ENCODE data around the gene ARHGAP10. TPM values are rescaled to one million over a fixed set of nuclear protein-coding genes. Genes with fewer than 3 reads are reported as not detected.

ARHGAP10 gene
- total RNA-seq, 1 experiment from 2014 or later, result 11.7 TPM

DNA sequence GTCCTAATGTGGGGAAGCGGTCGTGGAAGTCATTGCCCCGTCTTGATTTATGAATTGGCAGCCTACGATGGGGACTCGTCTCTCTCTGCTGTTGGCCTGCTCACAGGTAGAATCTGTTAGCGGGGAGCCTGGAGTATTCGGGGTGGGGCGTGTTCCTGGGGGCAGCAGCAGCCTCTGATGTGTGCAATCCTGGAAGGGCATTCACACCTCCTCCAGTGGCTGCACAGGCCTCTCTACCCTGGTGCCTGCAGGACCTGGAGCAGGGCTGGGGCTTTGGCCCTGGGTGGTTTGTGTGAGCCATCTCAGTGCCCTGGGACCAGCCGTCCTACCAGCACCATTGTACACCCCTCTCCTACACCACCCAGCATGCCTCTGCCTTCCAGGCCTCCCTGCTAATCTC is 340.9 kb downstream of the ARHGAP10 start:
- in situ Hi-C loops (cut with HindIII; ENCODE audit: low pct_unique_long_range_greater_than_20kb, low sequenced_read_pairs), result no loop called here
- ATAC-seq (no peak), DNase-seq (ENCODE audit: low read depth, low spot score) (no peak)
- H3K27me3 ChIP-seq (ENCODE audit: control insufficient read depth, insufficient read depth, low read length), result no peaks in the 10 kb centered on the region
- intact Hi-C loops (cut with micrococcal nuclease; ENCODE audit: unreplicated experiment), result no loop called here
- no peaks in the 10 kb centered on the region for H3K36me3 ChIP-seq (ENCODE audit: control insufficient read depth, insufficient read depth, low read length)
- no peak overlapping the region for H3K27ac ChIP-seq (ENCODE audit: low read length)
- no TSS peak for BruUV-seq (replicated peaks)
- no peaks in the 10 kb centered on the region for H3K9me3 ChIP-seq (ENCODE audit: control insufficient read depth, insufficient read depth, low read depth, low read length)
- TF ChIP-seq, protein P1, sequence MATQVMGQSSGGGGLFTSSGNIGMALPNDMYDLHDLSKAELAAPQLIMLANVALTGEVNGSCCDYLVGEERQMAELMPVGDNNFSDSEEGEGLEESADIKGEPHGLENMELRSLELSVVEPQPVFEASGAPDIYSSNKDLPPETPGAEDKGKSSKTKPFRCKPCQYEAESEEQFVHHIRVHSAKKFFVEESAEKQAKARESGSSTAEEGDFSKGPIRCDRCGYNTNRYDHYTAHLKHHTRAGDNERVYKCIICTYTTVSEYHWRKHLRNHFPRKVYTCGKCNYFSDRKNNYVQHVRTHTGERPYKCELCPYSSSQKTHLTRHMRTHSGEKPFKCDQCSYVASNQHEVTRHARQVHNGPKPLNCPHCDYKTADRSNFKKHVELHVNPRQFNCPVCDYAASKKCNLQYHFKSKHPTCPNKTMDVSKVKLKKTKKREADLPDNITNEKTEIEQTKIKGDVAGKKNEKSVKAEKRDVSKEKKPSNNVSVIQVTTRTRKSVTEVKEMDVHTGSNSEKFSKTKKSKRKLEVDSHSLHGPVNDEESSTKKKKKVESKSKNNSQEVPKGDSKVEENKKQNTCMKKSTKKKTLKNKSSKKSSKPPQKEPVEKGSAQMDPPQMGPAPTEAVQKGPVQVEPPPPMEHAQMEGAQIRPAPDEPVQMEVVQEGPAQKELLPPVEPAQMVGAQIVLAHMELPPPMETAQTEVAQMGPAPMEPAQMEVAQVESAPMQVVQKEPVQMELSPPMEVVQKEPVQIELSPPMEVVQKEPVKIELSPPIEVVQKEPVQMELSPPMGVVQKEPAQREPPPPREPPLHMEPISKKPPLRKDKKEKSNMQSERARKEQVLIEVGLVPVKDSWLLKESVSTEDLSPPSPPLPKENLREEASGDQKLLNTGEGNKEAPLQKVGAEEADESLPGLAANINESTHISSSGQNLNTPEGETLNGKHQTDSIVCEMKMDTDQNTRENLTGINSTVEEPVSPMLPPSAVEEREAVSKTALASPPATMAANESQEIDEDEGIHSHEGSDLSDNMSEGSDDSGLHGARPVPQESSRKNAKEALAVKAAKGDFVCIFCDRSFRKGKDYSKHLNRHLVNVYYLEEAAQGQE (IDR thresholded peaks at IDR 0.05; ENCODE audit: insufficient read depth in 1 of 2, low read depth in 2 of 2, low read length in 1 of 2), result no peak
- no peak for TF ChIP-seq SIN3A (IDR thresholded peaks at IDR 0.05; ENCODE audit: borderline replicate concordance, insufficient read depth, low read depth, low read length)
- no peak for TF ChIP-seq POLR2AphosphoS5 (IDR thresholded peaks at IDR 0.05; ENCODE audit: low read depth, low read length)
- TF ChIP-seq TCF7L2 (IDR thresholded peaks at IDR 0.05; ENCODE audit: low read depth, low read length), result no peak
- no peaks in the 10 kb centered on the region for H3K4me1 ChIP-seq (ENCODE audit: control insufficient read depth, insufficient read depth, low read length)
- POLR2A ChIA-PET, result no interaction called here
- no peak overlapping the region for H3K4me3 ChIP-seq (ENCODE audit: low read depth in 2 of 2, low read length in 2 of 2)
- CTCF ChIA-PET, result no interaction called here

DNA sequence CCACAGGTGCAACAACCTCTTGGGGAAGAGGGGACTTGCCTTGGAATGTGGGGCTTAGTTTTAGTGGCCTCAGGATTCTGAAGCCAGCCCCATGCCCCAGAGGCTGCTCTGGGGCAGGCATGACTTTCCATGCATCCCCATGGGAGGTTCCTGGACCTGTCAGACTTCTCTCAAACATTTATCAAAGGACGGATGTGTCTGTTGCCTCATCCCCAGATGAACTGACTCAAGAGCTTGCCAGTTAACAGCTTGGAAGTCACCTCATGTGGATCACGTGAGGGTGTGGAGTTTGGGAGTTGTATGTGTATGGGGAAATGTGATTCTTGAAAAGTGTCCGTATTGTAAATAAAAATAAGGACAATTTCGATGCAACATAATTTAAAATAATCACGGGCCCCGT is 341.5 kb downstream of the ARHGAP10 start:
- ATAC-seq, result no peak
- no TSS peak for BruUV-seq (replicated peaks)
- Histone ChIP-seq H3K9me3 (ENCODE audit: control insufficient read depth, insufficient read depth, low read depth, low read length) (no peaks in the 10 kb centered on the region), H3K4me3 (ENCODE audit: low read depth in 2 of 2, low read length in 2 of 2) (no peak overlapping the region), H3K4me1 (ENCODE audit: control insufficient read depth, insufficient read depth, low read length) (no peaks in the 10 kb centered on the region), H3K27ac (ENCODE audit: low read length) (no peak overlapping the region), H3K27me3 (ENCODE audit: control insufficient read depth, insufficient read depth, low read length) (no peaks in the 10 kb centered on the region), H3K36me3 (ENCODE audit: control insufficient read depth, insufficient read depth, low read length) (no peaks in the 10 kb centered on the region)
- intact Hi-C loops (cut with micrococcal nuclease; ENCODE audit: unreplicated experiment), result no loop called here
- POLR2A ChIA-PET, result no interaction called here
- TF ChIP-seq, protein P1 (IDR thresholded peaks at IDR 0.05; ENCODE audit: insufficient read depth in 1 of 2, low read depth in 2 of 2, low read length in 1 of 2), result no peak
- TF ChIP-seq, protein P2, sequence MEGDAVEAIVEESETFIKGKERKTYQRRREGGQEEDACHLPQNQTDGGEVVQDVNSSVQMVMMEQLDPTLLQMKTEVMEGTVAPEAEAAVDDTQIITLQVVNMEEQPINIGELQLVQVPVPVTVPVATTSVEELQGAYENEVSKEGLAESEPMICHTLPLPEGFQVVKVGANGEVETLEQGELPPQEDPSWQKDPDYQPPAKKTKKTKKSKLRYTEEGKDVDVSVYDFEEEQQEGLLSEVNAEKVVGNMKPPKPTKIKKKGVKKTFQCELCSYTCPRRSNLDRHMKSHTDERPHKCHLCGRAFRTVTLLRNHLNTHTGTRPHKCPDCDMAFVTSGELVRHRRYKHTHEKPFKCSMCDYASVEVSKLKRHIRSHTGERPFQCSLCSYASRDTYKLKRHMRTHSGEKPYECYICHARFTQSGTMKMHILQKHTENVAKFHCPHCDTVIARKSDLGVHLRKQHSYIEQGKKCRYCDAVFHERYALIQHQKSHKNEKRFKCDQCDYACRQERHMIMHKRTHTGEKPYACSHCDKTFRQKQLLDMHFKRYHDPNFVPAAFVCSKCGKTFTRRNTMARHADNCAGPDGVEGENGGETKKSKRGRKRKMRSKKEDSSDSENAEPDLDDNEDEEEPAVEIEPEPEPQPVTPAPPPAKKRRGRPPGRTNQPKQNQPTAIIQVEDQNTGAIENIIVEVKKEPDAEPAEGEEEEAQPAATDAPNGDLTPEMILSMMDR (IDR thresholded peaks at IDR 0.05), result no peak
- TF ChIP-seq POLR2AphosphoS5 (IDR thresholded peaks at IDR 0.05; ENCODE audit: low read depth, low read length) (no peak), SIN3A (IDR thresholded peaks at IDR 0.05; ENCODE audit: borderline replicate concordance, insufficient read depth, low read depth, low read length) (no peak), TCF7L2 (IDR thresholded peaks at IDR 0.05; ENCODE audit: low read depth, low read length) (no peak)
- CTCF ChIA-PET, result no interaction called here
- no peak for DNase-seq (ENCODE audit: low read depth, low spot score)
- in situ Hi-C loops (cut with HindIII; ENCODE audit: low pct_unique_long_range_greater_than_20kb, low sequenced_read_pairs), result no loop called here

Data from Panc1 (cell line).